IPS-15b (cell line): Measurements from ENCODE around the gene CBLN3.

Experiments
- H3K27me3 ChIP-seq: one replicate; pipeline ENCODE4 v1.6.1; 2013; ENCODE audit warnings: low read length; ENCODE audit not compliant: control insufficient read depth, insufficient read depth
- H3K36me3 ChIP-seq: one replicate; pipeline ENCODE4 v1.6.1; 2013; ENCODE audit warnings: low read length; ENCODE audit not compliant: control insufficient read depth, insufficient read depth
- H3K4me1 ChIP-seq: one replicate; pipeline ENCODE4 v1.6.1; 2013; ENCODE audit warnings: mild to moderate bottlenecking, low read length; ENCODE audit not compliant: control insufficient read depth, insufficient read depth
- H3K4me3 ChIP-seq: one replicate; pipeline ENCODE4 v1.5.1; 2013; ENCODE audit warnings: low read depth, low read length
- H3K9ac ChIP-seq: one replicate; pipeline ENCODE4 v1.6.1; 2013; ENCODE audit warnings: low read depth, mild to moderate bottlenecking, low read length
- H3K9me3 ChIP-seq: one replicate; pipeline ENCODE4 v1.6.1; 2013; ENCODE audit warnings: mild to moderate bottlenecking, low read length; ENCODE audit not compliant: control insufficient read depth, insufficient read depth

Gene CBLN3

GRCh38 chr14:24416254-24416931 is 13.1 kb downstream of the CBLN3 start:
- Histone ChIP-seq H3K9ac (no peak overlapping the region), H3K4me1 (no peaks in the 10 kb centered on the region), H3K4me3 (no peak overlapping the region), H3K9me3 (no peaks in the 10 kb centered on the region), H3K36me3 (peaks cover 13% of the 10 kb centered on the region), H3K27me3 (peaks cover 5% of the 10 kb centered on the region)

- Histone ChIP-seq H3K9ac (no peak overlapping the region), H3K27me3 (peaks cover 5% of the 10 kb centered on the region), H3K4me1 (no peaks in the 10 kb centered on the region), H3K36me3 (peaks cover 13% of the 10 kb centered on the region), H3K4me3 (no peak overlapping the region), H3K9me3 (no peaks in the 10 kb centered on the region)
These were observed 13.8 kb downstream of the CBLN3 start for GRCh38 chr14:24415421-24416253.

GRCh38 chr14:24414732-24415420 is 14.6 kb downstream of the CBLN3 start:
- Histone ChIP-seq H3K9ac (no peak overlapping the region), H3K4me1 (no peaks in the 10 kb centered on the region)

GRCh38 chr14:24414077-24414476 is 15.4 kb downstream of the CBLN3 start:
- no peak overlapping the region for H3K4me3 ChIP-seq
- H3K27me3 ChIP-seq: peaks cover 5% of the 10 kb centered on the region
- H3K36me3 ChIP-seq: peaks cover 19% of the 10 kb centered on the region
- H3K9me3 ChIP-seq: no peaks in the 10 kb centered on the region
- no peak overlapping the region for H3K9ac ChIP-seq
- no peaks in the 10 kb centered on the region for H3K4me1 ChIP-seq

More at GRCh38 chr14:24414732-24415420, 14.6 kb downstream of the CBLN3 start:
- H3K27me3 ChIP-seq: peaks cover 5% of the 10 kb centered on the region
- no peak overlapping the region for H3K4me3 ChIP-seq
- H3K36me3 ChIP-seq: peaks cover 19% of the 10 kb centered on the region
- H3K9me3 ChIP-seq: no peaks in the 10 kb centered on the region

GRCh38 chr14:24411443-24412389 is 17.8 kb downstream of the CBLN3 start:
- Histone ChIP-seq H3K27me3 (no peaks in the 10 kb centered on the region), H3K4me3 (no peak overlapping the region), H3K9ac (no peak overlapping the region), H3K36me3 (peaks cover 21% of the 10 kb centered on the region), H3K4me1 (no peaks in the 10 kb centered on the region), H3K9me3 (no peaks in the 10 kb centered on the region)

- Histone ChIP-seq H3K36me3 (peaks cover 21% of the 10 kb centered on the region), H3K4me1 (no peaks in the 10 kb centered on the region), H3K27me3 (no peaks in the 10 kb centered on the region)
These were observed 19.5 kb downstream of the CBLN3 start for GRCh38 chr14:24409956-24410355.

GRCh38 chr14:24409192-24409591 is 20.3 kb downstream of the CBLN3 start:
- no peaks in the 10 kb centered on the region for H3K9me3 ChIP-seq
- H3K9ac ChIP-seq: no peak overlapping the region
- no peaks in the 10 kb centered on the region for H3K4me1 ChIP-seq
- no peak overlapping the region for H3K4me3 ChIP-seq
- H3K27me3 ChIP-seq: no peaks in the 10 kb centered on the region
- peaks cover 16% of the 10 kb centered on the region for H3K36me3 ChIP-seq

More at GRCh38 chr14:24409956-24410355, 19.5 kb downstream of the CBLN3 start:
- no peaks in the 10 kb centered on the region for H3K9me3 ChIP-seq
- no peak overlapping the region for H3K9ac ChIP-seq
- no peak overlapping the region for H3K4me3 ChIP-seq

GRCh38 chr14:24408764-24409163 is 20.7 kb downstream of the CBLN3 start:
- H3K4me1 ChIP-seq: no peaks in the 10 kb centered on the region
- no peaks in the 10 kb centered on the region for H3K27me3 ChIP-seq
- H3K4me3 ChIP-seq: no peak overlapping the region
- no peak overlapping the region for H3K9ac ChIP-seq
- peaks cover 16% of the 10 kb centered on the region for H3K36me3 ChIP-seq
- H3K9me3 ChIP-seq: no peaks in the 10 kb centered on the region

GRCh38 chr14:24407608-24408325 is 21.7 kb downstream of the CBLN3 start:
- no peak overlapping the region for H3K4me3 ChIP-seq
- H3K9me3 ChIP-seq: no peaks in the 10 kb centered on the region
- peaks cover 5% of the 10 kb centered on the region for H3K4me1 ChIP-seq
- no peak overlapping the region for H3K9ac ChIP-seq
- no peaks in the 10 kb centered on the region for H3K27me3 ChIP-seq
- H3K36me3 ChIP-seq: peaks cover 8% of the 10 kb centered on the region

GRCh38 chr14:24406416-24406815 is 23.1 kb downstream of the CBLN3 start:
- peaks cover 12% of the 10 kb centered on the region for H3K36me3 ChIP-seq
- H3K9ac ChIP-seq: no peak overlapping the region
- H3K9me3 ChIP-seq: no peaks in the 10 kb centered on the region
- H3K4me3 ChIP-seq: no peak overlapping the region
- peaks cover 8% of the 10 kb centered on the region for H3K4me1 ChIP-seq
- no peaks in the 10 kb centered on the region for H3K27me3 ChIP-seq
